SJSA1 (cell line): Measurements from ENCODE around the gene SNX2. TPM values are rescaled to one million over a fixed set of nuclear protein-coding genes. Genes with fewer than 3 reads are reported as not detected.

Source experiments
- DNase-seq, 2 experiments: peaks; one replicate each; pipeline ENCODE4 v3.0.0-alpha.2; 2015 to 2020; ENCODE audit warnings: low spot score in 2 of 2, low read depth in 1 of 2
- H3K27ac ChIP-seq: fragments of 250-450 bp; sonication (Bioruptor Pico); 2 replicates; pipeline ENCODE4 v1.5.1; 2020; ENCODE audit warnings: mild to moderate bottlenecking, moderate library complexity
- H3K27me3 ChIP-seq: fragments of 250-450 bp; sonication (Bioruptor Pico); replicated peaks from 2 replicates; pipeline ENCODE4 v1.5.1; 2020; ENCODE audit warnings: mild to moderate bottlenecking, moderate library complexity
- H3K36me3 ChIP-seq: fragments of 250-450 bp; sonication (Bioruptor Pico); 2 replicates; pipeline ENCODE4 v1.5.1; 2020; ENCODE audit warnings: mild to moderate bottlenecking
- H3K4me1 ChIP-seq: fragments of 250-450 bp; sonication (Bioruptor Pico); replicated peaks from 2 replicates; pipeline ENCODE4 v1.6.1; 2021; ENCODE audit warnings: mild to moderate bottlenecking
- H3K4me3 ChIP-seq: fragments of 250-450 bp; sonication (Bioruptor Pico); 2 replicates; pipeline ENCODE4 v1.5.1; 2020; ENCODE audit warnings: mild to moderate bottlenecking
- H3K9me3 ChIP-seq: fragments of 250-450 bp; sonication (Bioruptor Pico); replicated peaks from 2 replicates; pipeline ENCODE4 v1.5.1; 2020; ENCODE audit warnings: mild to moderate bottlenecking
- total RNA-seq: library from RNA; depleted of rRNA; stranded (reverse); fragments of >200 nt; shearing (Covaris generic); gene quantifications from 2 replicates; pipeline ENCODE4 v1.2.3, GENCODE V29; 2014

SNX2 gene
- total RNA-seq, 1 experiment from 2014 or later: 91.4 TPM

DNA sequence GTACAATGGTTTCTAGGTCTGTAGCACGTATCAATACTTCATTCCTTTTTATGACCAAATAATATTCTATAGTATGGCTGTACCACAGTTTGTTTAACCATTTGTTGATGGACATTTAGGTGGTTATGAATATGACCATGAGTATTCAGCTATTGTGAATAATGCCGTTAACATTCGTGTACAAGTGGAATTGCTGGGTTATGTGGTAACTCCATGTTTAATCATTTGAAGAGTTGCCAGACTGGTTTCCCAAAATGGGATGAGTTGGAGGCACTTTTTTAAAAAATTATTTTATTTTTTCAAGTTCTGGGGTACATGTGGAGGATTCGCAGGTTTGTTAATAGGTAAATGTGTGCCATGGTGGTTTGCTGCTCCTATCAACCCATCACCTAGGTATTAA lies 4.6 kb downstream of the SNX2 start:
- no peak for DNase-seq
- no peaks in the 10 kb centered on the region for H3K27me3 ChIP-seq

DNA sequence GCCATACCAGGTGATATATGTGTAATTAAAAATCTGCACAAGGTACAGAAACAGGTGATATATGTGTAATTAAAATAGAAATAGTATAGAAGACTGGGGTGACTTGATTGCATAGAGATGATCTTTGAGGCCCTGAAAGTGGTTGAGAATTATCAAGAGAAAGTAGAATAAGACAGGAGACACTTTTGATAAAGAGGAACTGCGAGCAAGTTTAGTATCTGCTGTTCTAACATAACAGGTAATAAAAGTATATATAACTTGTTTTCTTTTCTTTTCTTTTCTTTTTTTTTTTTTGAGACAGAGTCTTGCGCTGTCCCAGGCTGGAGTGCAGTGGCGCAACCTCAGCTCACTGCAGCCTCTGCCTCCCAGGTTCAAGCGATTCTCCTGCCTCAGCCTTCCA lies 5.4 kb downstream of the SNX2 start:
- Histone ChIP-seq H3K27me3 (no peaks in the 10 kb centered on the region), H3K9me3 (peaks cover under 1% of the 10 kb centered on the region; the same call in 1 of the 2 replicates), H3K36me3 (no peaks in the 10 kb centered on the region), H3K4me3 (no peak overlapping the region), H3K4me1 (peaks cover 9% of the 10 kb centered on the region), H3K27ac (no peak overlapping the region)
- DNase-seq: no peak

More for the DNA sequence above, 4.6 kb downstream of the SNX2 start:
- no peak overlapping the region for H3K4me3 ChIP-seq
- H3K36me3 ChIP-seq: peaks cover 4% of the 10 kb centered on the region
- no peak overlapping the region for H3K27ac ChIP-seq
- no peaks in the 10 kb centered on the region for H3K9me3 ChIP-seq
- peaks cover 12% of the 10 kb centered on the region for H3K4me1 ChIP-seq

DNA sequence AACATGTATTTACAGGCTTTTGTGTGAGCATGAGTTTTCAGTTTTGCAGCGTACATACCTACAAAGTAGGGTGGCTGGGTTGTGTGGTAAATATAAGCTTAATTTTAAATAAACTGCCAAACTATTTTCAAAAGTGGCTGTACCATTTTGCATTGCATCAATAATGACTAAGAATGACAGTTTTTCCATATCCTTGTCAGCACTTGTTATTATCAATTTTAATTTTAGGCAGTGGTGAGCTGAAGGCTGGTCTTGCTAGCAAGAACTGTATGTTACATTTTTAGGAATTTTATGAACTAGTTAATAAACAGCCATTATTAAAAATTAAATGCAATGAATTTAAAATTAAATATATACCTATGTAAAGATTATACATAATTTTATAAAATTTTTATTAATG lies 6.6 kb downstream of the SNX2 start:
- Histone ChIP-seq H3K4me1 (peaks cover 3% of the 10 kb centered on the region), H3K36me3 (no peaks in the 10 kb centered on the region), H3K27ac (no peak overlapping the region), H3K9me3 (peaks cover 5% of the 10 kb centered on the region; the same call in 1 of the 2 replicates), H3K4me3 (no peak overlapping the region), H3K27me3 (no peaks in the 10 kb centered on the region)
- no peak for DNase-seq

DNA sequence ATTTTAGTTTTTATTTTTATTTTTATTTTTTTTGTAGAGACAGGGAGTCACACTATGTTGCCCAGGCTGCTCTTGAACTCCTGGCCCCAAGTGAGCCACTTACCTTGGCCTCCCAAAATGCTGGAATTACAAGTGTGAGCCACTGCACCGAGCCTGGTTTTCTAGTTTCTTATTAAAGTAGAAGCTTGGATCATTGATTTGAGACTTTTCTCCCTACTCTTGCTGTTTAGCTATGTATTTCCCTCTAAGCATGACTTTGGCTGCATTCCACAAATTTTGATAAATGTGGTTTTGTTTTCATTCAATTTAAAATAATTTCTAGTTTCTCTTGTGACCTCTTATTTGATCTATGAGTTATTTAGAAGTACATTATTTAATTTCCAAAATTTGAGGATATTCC lies 10.4 kb downstream of the SNX2 start:
- 0 out of 2 replicates have a peak, but pooled peaks cover under 1% of the 10 kb centered on the region for H3K36me3 ChIP-seq
- H3K4me3 ChIP-seq: no peak overlapping the region
- H3K4me1 ChIP-seq: 0 out of 2 replicates have a peak, but pooled peaks cover 3% of the 10 kb centered on the region
- no peaks in the 10 kb centered on the region for H3K27me3 ChIP-seq
- no peak for DNase-seq
- H3K9me3 ChIP-seq: peaks cover 5% of the 10 kb centered on the region; the same call in 1 of the 2 replicates
- no peak overlapping the region for H3K27ac ChIP-seq

DNA sequence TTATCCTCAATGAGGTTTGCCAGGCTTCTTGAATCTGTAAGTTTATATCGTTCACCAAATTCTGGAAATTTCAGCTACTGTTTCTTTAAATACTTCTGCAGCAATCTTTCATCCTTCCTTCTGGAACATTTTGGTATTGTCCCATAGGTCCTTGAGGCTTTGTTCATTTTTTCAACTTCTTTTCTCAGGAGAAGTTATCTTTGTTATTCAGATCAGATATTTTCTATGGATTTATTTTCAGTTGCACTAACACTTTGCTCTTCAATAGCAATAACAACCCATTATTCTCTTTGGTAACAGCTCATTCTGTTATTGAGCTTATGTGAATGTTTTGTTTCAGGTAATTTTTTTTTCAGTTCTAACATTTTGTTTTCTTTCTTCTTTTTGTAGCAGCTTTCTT lies 13.5 kb downstream of the SNX2 start:
- no peak for DNase-seq
- 0 out of 2 replicates have a peak, but pooled peaks cover 3% of the 10 kb centered on the region for H3K4me1 ChIP-seq
- H3K9me3 ChIP-seq: peaks cover 5% of the 10 kb centered on the region; the same call in 1 of the 2 replicates
- H3K27ac ChIP-seq: no peak overlapping the region
- no peak overlapping the region for H3K4me3 ChIP-seq
- no peaks in the 10 kb centered on the region for H3K27me3 ChIP-seq
- peaks cover 6% of the 10 kb centered on the region; the same call in 1 of the 2 replicates for H3K36me3 ChIP-seq

DNA sequence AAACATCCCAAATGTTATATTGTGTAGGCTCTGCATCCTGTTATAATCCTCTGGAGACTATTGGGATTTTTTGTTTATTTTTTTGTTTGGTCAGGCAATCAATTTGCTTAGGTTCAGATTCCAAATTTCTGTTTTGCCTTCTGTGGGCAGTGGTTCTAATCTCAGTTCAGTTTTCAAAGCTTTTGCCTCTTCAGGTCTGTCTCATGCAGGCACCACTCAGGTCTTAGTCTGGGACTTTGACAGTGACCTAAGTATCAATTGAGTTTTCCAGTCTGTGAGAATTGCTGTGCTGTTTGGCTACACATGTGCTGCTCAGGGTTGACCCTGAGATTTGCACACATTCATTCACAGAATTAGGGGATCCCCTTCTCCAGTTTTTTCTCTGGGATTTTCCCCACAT lies 14.1 kb downstream of the SNX2 start:
- Histone ChIP-seq H3K4me3 (no peak overlapping the region), H3K4me1 (0 out of 2 replicates have a peak, but pooled peaks cover 3% of the 10 kb centered on the region), H3K27ac (no peak overlapping the region), H3K9me3 (peaks cover 5% of the 10 kb centered on the region; the same call in 1 of the 2 replicates), H3K36me3 (peaks cover 6% of the 10 kb centered on the region; the same call in 1 of the 2 replicates), H3K27me3 (no peaks in the 10 kb centered on the region)
- no peak for DNase-seq

DNA sequence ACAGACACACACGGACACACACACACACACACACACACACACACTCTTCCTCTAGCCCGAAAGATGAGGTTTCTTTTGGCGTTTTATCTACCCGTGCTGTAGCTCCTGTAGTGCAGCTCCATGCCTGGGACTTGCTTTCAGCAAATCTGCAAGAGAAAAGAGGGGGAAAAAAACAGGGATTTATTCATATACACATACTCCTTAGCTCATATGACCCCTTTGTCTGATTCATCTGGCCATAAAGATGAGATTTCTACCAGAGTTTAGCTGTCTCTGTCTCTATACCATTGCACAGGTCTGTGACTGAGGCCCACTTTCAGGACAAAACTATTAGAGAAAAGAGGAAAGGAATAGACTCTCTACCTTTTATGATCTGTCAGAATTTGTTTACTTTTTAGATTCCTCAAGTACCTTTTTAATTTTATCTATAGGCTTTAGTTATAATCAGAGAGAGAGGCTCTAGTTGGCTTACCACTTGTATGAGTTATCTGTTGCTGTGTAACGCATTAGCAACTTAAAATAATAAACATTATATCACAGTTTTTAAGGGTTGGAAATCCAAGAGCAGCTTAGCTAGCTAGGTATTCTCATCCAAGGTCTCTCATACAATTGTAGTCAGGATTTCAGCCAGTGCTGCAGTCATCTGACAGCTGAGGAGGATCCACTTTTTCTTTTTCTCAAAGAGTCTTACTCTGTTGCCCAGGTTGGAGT lies 14.7 kb downstream of the SNX2 start:
- Histone ChIP-seq H3K27me3 (no peaks in the 10 kb centered on the region), H3K4me1 (0 out of 2 replicates have a peak, but pooled peaks cover 3% of the 10 kb centered on the region), H3K4me3 (no peak overlapping the region), H3K27ac (no peak overlapping the region), H3K9me3 (peaks cover 5% of the 10 kb centered on the region; the same call in 1 of the 2 replicates), H3K36me3 (peaks cover 6% of the 10 kb centered on the region; the same call in 1 of the 2 replicates)
- peak in 1 of 2 experiments; percentile 11 for DNase-seq

DNA sequence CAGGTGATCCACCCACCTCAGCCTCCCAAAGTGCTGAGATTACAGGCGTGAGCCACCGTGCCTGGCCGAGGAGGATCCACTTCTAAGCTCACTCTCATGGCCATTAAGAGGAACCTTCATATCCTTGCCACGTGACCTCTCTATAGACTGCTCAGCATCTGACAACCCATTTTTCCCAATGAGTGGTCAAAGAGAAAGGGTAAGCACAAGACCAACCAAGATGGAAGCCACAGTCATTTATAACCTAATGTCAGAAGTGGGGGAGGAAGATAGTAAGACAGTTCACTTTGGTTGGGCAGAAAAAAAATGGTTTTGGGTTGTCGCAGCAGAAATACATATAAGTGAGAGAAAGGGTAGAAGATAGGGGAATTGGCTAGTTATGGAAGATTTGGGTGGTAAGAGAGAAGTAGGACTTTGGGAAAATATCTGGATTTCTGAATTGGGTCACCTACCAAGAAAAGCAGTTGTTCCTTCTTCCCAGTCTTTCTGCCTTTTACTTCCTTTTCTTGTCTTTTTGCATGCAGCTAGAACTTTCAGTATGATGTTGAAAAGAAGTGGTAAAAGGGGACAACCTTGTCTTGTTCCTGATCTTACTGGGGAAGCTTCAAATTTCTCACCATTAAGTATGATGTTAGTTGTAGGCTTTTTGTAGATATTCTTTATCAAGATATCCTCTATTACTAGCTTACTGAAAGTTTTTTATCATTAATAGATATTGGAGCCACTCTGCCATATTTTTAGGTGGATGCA lies 15.6 kb downstream of the SNX2 start:
- H3K27me3 ChIP-seq: no peaks in the 10 kb centered on the region
- 0 out of 2 replicates have a peak, but pooled peaks cover 3% of the 10 kb centered on the region for H3K4me1 ChIP-seq
- H3K4me3 ChIP-seq: no peak overlapping the region
- peaks cover 2% of the 10 kb centered on the region; the same call in 1 of the 2 replicates for H3K9me3 ChIP-seq
- H3K36me3 ChIP-seq: peaks cover 6% of the 10 kb centered on the region
- DNase-seq: no peak
- no peak overlapping the region for H3K27ac ChIP-seq

DNA sequence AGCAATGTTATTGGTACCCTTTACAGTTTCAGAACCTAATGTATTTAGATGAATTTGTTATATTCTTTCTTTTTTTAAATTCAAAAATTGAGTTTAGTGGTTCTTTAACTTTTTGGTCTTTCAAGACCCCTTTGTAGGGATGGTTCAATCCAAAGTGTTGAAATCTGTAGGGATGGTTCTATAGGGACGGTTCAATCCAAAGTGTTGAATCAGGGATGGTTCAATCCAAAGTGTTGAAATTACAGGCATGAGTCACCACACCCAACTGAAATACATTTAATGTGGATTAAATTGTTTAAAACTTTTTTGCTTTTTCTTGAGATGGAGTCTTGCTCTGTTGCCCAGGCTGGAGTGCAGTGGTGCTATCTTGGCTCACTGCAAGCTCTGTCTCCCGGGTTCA lies 30.6 kb downstream of the SNX2 start:
- Histone ChIP-seq H3K27ac (no peak overlapping the region), H3K9me3 (no peaks in the 10 kb centered on the region), H3K36me3 (peaks cover 36% of the 10 kb centered on the region), H3K4me1 (no peaks in the 10 kb centered on the region), H3K4me3 (no peak overlapping the region), H3K27me3 (no peaks in the 10 kb centered on the region)
- DNase-seq: no peak

DNA sequence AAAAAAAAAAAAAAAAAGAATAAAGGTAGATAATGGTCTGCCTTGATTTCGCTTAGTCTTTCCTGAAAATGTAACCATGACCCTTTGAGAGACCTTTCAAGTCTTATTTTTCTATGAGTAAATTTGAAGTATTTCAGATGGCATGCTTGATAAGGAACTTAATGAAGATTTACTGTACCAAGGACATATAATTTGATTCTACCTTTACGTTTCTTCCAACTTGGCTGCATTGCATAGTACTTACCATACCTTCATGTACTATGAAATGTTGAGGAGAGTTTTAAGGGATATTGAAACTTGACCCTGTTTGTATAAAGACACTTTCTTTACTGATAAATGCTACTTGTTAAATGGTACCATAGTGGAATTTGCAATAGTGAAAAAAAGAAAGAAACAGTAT lies 35.5 kb downstream of the SNX2 start:
- Histone ChIP-seq H3K4me3 (no peak overlapping the region), H3K4me1 (no peaks in the 10 kb centered on the region), H3K36me3 (peaks cover 15% of the 10 kb centered on the region; the same call in 1 of the 2 replicates), H3K27ac (no peak overlapping the region), H3K27me3 (no peaks in the 10 kb centered on the region), H3K9me3 (no peaks in the 10 kb centered on the region)
- no peak for DNase-seq

DNA sequence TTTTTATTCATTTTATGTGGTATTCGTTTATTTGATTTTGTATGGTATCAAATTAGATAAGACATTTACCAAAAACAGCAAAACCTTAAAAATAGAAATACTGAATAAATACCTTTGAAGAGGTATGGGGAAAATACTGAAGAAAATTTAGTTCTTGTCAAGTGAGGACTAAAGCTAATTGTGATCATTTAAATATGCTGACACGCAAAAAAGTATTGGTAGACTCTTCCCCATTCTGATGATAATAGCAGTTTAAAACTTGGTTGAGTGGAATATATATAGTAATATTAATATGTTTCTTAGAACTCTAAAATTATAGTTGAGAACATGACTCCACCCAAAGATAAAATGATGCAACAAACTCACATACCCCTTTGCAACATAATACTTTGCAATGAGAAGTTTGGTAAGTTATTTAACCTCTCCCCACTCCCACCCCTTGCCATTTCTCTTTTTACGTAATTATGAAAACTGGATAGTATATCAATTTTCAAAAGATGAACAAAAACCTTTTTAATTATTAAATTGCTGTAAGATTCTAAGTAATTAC lies 40.4 kb downstream of the SNX2 start:
- DNase-seq: no peak
- Histone ChIP-seq H3K4me1 (no peaks in the 10 kb centered on the region), H3K27ac (no peak overlapping the region), H3K4me3 (no peak overlapping the region), H3K27me3 (no peaks in the 10 kb centered on the region), H3K36me3 (peaks cover 15% of the 10 kb centered on the region), H3K9me3 (no peaks in the 10 kb centered on the region)

DNA sequence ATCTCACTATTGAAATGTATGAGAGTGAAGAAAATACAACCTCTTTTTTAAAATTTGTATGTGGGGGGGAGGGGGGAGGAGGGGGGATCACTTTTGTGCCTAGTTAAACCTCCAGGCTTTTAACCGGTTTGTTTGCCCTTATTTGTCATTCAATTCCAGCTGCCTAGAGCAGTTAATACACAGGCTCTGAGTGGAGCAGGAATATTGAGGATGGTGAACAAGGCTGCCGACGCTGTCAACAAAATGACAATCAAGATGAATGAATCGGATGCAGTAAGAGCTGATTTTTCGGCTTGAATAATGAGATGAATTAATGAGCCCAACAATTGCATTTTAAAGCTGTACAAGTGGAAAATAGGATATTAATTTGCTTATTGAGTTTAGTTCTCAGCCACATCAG lies 41.9 kb downstream of the SNX2 start:
- DNase-seq: no peak
- peaks cover 18% of the 10 kb centered on the region for H3K36me3 ChIP-seq
- H3K4me3 ChIP-seq: no peak overlapping the region
- no peaks in the 10 kb centered on the region for H3K4me1 ChIP-seq
- no peaks in the 10 kb centered on the region for H3K27me3 ChIP-seq
- no peak overlapping the region for H3K27ac ChIP-seq
- no peaks in the 10 kb centered on the region for H3K9me3 ChIP-seq

DNA sequence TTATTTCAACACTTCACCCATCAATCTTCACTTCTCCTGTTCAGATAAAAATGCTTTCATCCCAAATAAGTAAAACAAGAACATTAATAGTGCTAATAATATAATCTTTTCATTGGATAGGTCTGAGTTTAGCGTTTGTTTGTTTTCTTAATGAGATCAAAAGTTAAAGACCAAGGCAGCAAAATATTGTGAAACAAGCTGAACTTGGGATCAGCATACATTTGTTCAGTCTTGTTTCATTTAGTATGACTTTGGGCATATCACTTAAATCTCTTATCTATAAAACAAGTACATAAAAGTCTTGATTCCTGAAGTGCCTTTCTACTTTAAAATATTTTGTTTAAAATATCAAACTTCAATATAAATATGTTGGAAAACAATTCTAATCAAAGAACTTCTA lies 57.1 kb downstream of the SNX2 start:
- Histone ChIP-seq H3K27ac (no peak overlapping the region), H3K27me3 (no peaks in the 10 kb centered on the region), H3K9me3 (no peaks in the 10 kb centered on the region), H3K4me3 (no peak overlapping the region), H3K4me1 (no peaks in the 10 kb centered on the region), H3K36me3 (peaks cover 19% of the 10 kb centered on the region)
- no peak for DNase-seq

DNA sequence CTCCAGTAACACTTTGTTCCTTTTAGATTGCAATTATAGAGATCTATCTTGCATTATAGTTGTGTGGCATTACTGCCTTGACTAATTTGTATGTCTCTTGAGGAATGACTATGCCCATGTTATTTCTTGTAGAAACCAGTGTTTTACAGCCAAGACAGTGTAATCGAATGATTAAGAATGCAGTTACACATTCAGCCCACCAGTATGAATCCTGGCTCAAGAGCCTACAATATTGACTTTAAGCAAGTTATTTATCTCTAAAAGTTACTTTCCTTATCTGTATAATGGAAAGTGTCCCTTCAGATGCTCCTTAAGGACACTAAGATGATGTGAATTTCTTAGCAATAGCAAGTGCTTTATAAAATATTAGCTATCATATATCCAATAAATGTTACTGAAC lies 60.8 kb downstream of the SNX2 start:
- Histone ChIP-seq H3K9me3 (no peaks in the 10 kb centered on the region), H3K4me1 (no peaks in the 10 kb centered on the region), H3K36me3 (no peaks in the 10 kb centered on the region), H3K27me3 (no peaks in the 10 kb centered on the region), H3K4me3 (no peak overlapping the region), H3K27ac (no peak overlapping the region)
- DNase-seq: no peak
